Fibroblast of lung (primary cell): ENCODE measurements around the gene TTC38. TPM values are rescaled to one million over a fixed set of nuclear protein-coding genes. Genes with fewer than 3 reads are reported as not detected.
A peak's percentile ranks its signal among the peaks of the same experiment; 100 is the strongest.

ENCODE experiments used
- DNase-seq, 2 donors: peaks; one replicate each; pipeline versions ENCODE4 v3.0.0 to v3.0.0-alpha.2; 2010; ENCODE audit warnings: low read depth in 2 of 2
- H2AFZ ChIP-seq: 2 replicates; pipeline ENCODE4 v1.5.1; 2012; ENCODE audit warnings: low read length, control low read depth, inconsistent platforms
- H3K27ac ChIP-seq: 2 replicates; pipeline ENCODE4 v1.5.1; 2011; ENCODE audit warnings: low read length, control low read depth; ENCODE audit not compliant: insufficient read depth
- H3K27me3 ChIP-seq: 2 replicates; pipeline ENCODE4 v1.5.1; 2011; ENCODE audit warnings: mild to moderate bottlenecking, low read length; ENCODE audit not compliant: control insufficient read depth, insufficient read depth
- H3K36me3 ChIP-seq: 2 replicates; pipeline ENCODE4 v1.5.1; 2011; ENCODE audit warnings: low read length; ENCODE audit not compliant: control insufficient read depth, insufficient read depth
- H3K4me1 ChIP-seq: 2 replicates; pipeline ENCODE4 v1.5.1; 2011; ENCODE audit warnings: low read length; ENCODE audit not compliant: control insufficient read depth, insufficient read depth; ENCODE audit errors: extremely low read depth
- H3K4me2 ChIP-seq: 2 replicates; pipeline ENCODE4 v1.5.1; 2011; ENCODE audit warnings: low read length, control low read depth; ENCODE audit not compliant: insufficient read depth; ENCODE audit errors: extremely low read depth
- H3K4me3 ChIP-seq, 4 experiments: fragments of 200-600 bp in 1 of 4; sonication (generic) in 1 of 4; replicated peaks in 1 of 4; 2 replicates each; pipeline ENCODE4 v1.5.1; 2011 to 2016; ENCODE audit warnings: low read length in 4 of 4, low read depth in 3 of 4, mild to moderate bottlenecking in 3 of 4, control low read depth in 2 of 4, inconsistent platforms in 1 of 4, mixed read lengths in 1 of 4; ENCODE audit not compliant: insufficient read depth in 1 of 4; ENCODE audit errors: control extremely low read depth in 1 of 4
- H3K79me2 ChIP-seq: 2 replicates; pipeline ENCODE4 v1.5.1; 2012; ENCODE audit warnings: mild to moderate bottlenecking, low read length, inconsistent platforms; ENCODE audit not compliant: control insufficient read depth, insufficient read depth
- H3K9ac ChIP-seq: 2 replicates; pipeline ENCODE4 v1.5.1; 2011; ENCODE audit warnings: mild to moderate bottlenecking, low read length, control low read depth; ENCODE audit not compliant: insufficient read depth
- H3K9me3 ChIP-seq: 2 replicates; pipeline ENCODE4 v1.5.1; 2012; ENCODE audit warnings: low read depth, low read length; ENCODE audit not compliant: control insufficient read depth, insufficient read depth
- H4K20me1 ChIP-seq: 2 replicates; pipeline ENCODE4 v1.5.1; 2011; ENCODE audit warnings: low read length; ENCODE audit not compliant: control insufficient read depth, insufficient read depth; ENCODE audit errors: extremely low read depth
- CTCF ChIP-seq, 2 donors: IDR thresholded peaks in 1 of 2; conservative IDR thresholded peaks in 1 of 2; 1 replicate in 1 of 2; 2 replicates in 1 of 2; pipeline ENCODE4 v1.5.1; 2011 to 2012; ENCODE audit warnings: low read length in 2 of 2, control low read depth in 1 of 2, inconsistent platforms in 1 of 2, low read depth in 1 of 2, mild to moderate bottlenecking in 1 of 2
- EZH2 ChIP-seq: IDR thresholded peaks from 2 replicates; pipeline ENCODE4 v1.5.1; 2012; ENCODE audit warnings: low read length, control low read depth, mild to moderate bottlenecking; ENCODE audit errors: missing control alignments
- polyA plus RNA-seq, 2 donors: library from polyadenylated mRNA; depleted of rRNA in 1 of 2; stranded (reverse) in 1 of 2; unstranded in 1 of 2; fragments of >200 nt; gene quantifications; 2 replicates each; pipeline ENCODE4 v1.2.1, GENCODE V29; 2011 to 2012; ENCODE audit warnings: missing spikeins in 1 of 2
- total RNA-seq: library from RNA; depleted of rRNA; stranded (reverse); fragments of >200 nt; gene quantifications from 2 replicates; pipeline ENCODE4 v1.2.1, GENCODE V29; 2014

The TTC38 gene
- total and polyA plus RNA-seq, 2 donors (not counting 1 experiment from before 2014, with no cell fraction given) = 17.6 to 27.6 TPM

GRCh38 chr22:46242076-46242475 lies 25.7 kb upstream of the TTC38 start:
- Histone ChIP-seq H3K4me3 (no peak overlapping the region), H3K4me1 (no peaks in the 10 kb centered on the region), H2AFZ (no peak overlapping the region), H3K27me3 (no peaks in the 10 kb centered on the region), H3K9me3 (no peaks in the 10 kb centered on the region), H3K4me2 (no peak overlapping the region), H3K9ac (no peak overlapping the region), H3K27ac (no peak overlapping the region), H3K36me3 (peaks cover 5% of the 10 kb centered on the region), H3K79me2 (no peaks in the 10 kb centered on the region), H4K20me1 (no peaks in the 10 kb centered on the region)
- no peak for TF ChIP-seq EZH2
- no peak for TF ChIP-seq CTCF (conservative IDR thresholded peaks at IDR 0.05 in 1 of 2, IDR thresholded peaks at IDR 0.05 in 1 of 2; ENCODE audit: low read depth in 1 of 2, low read length in 2 of 2)
- DNase-seq = no peak

GRCh38 chr22:46244771-46245170 lies 23.0 kb upstream of the TTC38 start:
- no peak for DNase-seq
- no peaks in the 10 kb centered on the region for H3K4me1 ChIP-seq
- H3K4me2 ChIP-seq = no peak overlapping the region

GRCh38 chr22:46245511-46245910 lies 22.3 kb upstream of the TTC38 start:
- H3K9me3 ChIP-seq = no peaks in the 10 kb centered on the region
- no peaks in the 10 kb centered on the region for H3K27me3 ChIP-seq
- no peak for DNase-seq
- H3K79me2 ChIP-seq = no peaks in the 10 kb centered on the region
- no peaks in the 10 kb centered on the region for H4K20me1 ChIP-seq
- peaks cover 2% of the 10 kb centered on the region for H3K36me3 ChIP-seq
- no peak overlapping the region for H3K27ac ChIP-seq
- H3K4me3 ChIP-seq = no peak overlapping the region
- no peak overlapping the region for H3K4me2 ChIP-seq
- TF ChIP-seq EZH2 = no peak
- TF ChIP-seq CTCF (conservative IDR thresholded peaks at IDR 0.05 in 1 of 2, IDR thresholded peaks at IDR 0.05 in 1 of 2; ENCODE audit: low read depth in 1 of 2, low read length in 2 of 2) = no peak
- H3K4me1 ChIP-seq = no peaks in the 10 kb centered on the region
- peak overlapping the region; percentile 44 for H2AFZ ChIP-seq
- H3K9ac ChIP-seq = no peak overlapping the region

More at GRCh38 chr22:46244771-46245170, 23.0 kb upstream of the TTC38 start:
- Histone ChIP-seq H3K4me3 (no peak overlapping the region), H2AFZ (no peak overlapping the region), H3K27ac (no peak overlapping the region), H4K20me1 (no peaks in the 10 kb centered on the region), H3K9me3 (no peaks in the 10 kb centered on the region), H3K27me3 (no peaks in the 10 kb centered on the region), H3K79me2 (no peaks in the 10 kb centered on the region), H3K9ac (no peak overlapping the region), H3K36me3 (peaks cover 2% of the 10 kb centered on the region)
- TF ChIP-seq CTCF (conservative IDR thresholded peaks at IDR 0.05 in 1 of 2, IDR thresholded peaks at IDR 0.05 in 1 of 2; ENCODE audit: low read depth in 1 of 2, low read length in 2 of 2) (no peak), EZH2 (no peak)
